Measurements from ENCODE around the gene PSMG3.

DNA sequence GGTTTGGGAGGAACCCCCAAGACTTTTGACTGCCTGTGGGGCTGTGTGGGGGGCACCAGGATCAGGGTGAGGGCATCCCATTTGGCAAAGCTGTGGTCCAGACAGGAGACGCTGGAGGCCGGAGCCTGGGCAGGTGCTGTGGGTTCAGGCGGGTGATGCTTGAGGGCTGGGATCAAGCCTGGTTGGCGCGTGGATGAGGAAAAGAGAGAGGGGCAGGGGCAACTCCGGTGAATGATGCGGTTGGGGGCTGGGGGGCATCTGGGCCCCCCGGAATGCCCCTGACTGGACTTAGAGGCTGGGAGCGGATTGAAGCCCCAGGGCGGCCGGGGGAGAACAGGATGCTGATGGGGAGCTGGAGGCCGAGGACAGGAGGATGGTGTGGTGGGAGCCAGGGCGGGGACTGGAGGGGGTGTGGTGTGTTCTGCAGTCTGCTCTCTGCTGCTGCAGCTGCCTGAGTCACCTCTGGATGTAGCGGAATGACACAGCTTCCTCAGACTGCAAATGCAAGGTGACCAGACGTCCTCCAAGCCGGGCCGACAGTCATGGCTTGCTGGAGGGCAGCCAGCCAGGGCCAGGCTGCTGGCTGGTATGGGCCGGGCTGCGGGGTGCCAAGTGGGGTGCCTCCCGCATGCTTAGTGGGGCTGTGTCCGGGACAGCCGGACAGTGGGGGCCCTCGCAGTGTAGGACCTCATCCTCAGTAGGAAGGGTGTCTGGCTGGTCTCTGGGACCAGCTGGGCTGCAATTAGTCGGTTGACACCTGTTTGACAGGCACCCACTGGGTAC is 36.1 kb downstream of the PSMG3 start:
- TF ChIP-seq, protein P1, sequence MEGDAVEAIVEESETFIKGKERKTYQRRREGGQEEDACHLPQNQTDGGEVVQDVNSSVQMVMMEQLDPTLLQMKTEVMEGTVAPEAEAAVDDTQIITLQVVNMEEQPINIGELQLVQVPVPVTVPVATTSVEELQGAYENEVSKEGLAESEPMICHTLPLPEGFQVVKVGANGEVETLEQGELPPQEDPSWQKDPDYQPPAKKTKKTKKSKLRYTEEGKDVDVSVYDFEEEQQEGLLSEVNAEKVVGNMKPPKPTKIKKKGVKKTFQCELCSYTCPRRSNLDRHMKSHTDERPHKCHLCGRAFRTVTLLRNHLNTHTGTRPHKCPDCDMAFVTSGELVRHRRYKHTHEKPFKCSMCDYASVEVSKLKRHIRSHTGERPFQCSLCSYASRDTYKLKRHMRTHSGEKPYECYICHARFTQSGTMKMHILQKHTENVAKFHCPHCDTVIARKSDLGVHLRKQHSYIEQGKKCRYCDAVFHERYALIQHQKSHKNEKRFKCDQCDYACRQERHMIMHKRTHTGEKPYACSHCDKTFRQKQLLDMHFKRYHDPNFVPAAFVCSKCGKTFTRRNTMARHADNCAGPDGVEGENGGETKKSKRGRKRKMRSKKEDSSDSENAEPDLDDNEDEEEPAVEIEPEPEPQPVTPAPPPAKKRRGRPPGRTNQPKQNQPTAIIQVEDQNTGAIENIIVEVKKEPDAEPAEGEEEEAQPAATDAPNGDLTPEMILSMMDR (IDR thresholded peaks at IDR 0.05; ENCODE audit: insufficient read depth, low read length, poor library complexity, severe bottlenecking) = no peak
- TF ChIP-seq EZH2phosphoT487 (conservative IDR thresholded peaks at IDR 0.05; ENCODE audit: low read length) = no peak
